Measurements from ENCODE around the gene BORCS8.
A peak's percentile ranks its signal among the peaks of the same experiment; 100 is the strongest.

Gene BORCS8

GRCh38 chr19:19169236-19170052 lies 22.5 kb downstream of the BORCS8 start:
- Mint-ChIP-seq H3K36me3 (ENCODE audit: insufficient read depth) (peaks cover 10% of the 10 kb centered on the region), H3K4me1 (ENCODE audit: low read depth in 2 of 2) (peaks cover 19 to 21% of the 10 kb centered on the region in 2 donors), H3K27ac (peak overlapping the region in 1 of 2 donors; percentile 11), H3K4me3 (peak overlapping the region; percentile 62), H3K9me3 (no peaks in the 10 kb centered on the region), H3K27me3 (peaks cover 0 to 19% of the 10 kb centered on the region in 2 donors)
- DNase-seq (no peak), ATAC-seq (replicated peaks) (no peak)

GRCh38 chr19:19167612-19168011 lies 24.3 kb downstream of the BORCS8 start:
- H3K27me3 Mint-ChIP-seq, result peaks cover 0 to 19% of the 10 kb centered on the region in 2 donors
- no peak for ATAC-seq (replicated peaks)
- H3K4me1 Mint-ChIP-seq (ENCODE audit: low read depth in 2 of 2), result peaks cover 19 to 21% of the 10 kb centered on the region in 2 donors
- no peak for DNase-seq
- H3K36me3 Mint-ChIP-seq (ENCODE audit: insufficient read depth), result peaks cover 7% of the 10 kb centered on the region
- H3K4me3 Mint-ChIP-seq, result no peak overlapping the region
- no peak overlapping the region for H3K27ac Mint-ChIP-seq
- no peaks in the 10 kb centered on the region for H3K9me3 Mint-ChIP-seq

- no peaks in the 10 kb centered on the region for H3K9me3 Mint-ChIP-seq
- H3K27me3 Mint-ChIP-seq, result peaks cover 0 to 10% of the 10 kb centered on the region in 2 donors
- no peak for ATAC-seq (replicated peaks)
- DNase-seq, result no peak
- H3K36me3 Mint-ChIP-seq (ENCODE audit: insufficient read depth), result peaks cover 7% of the 10 kb centered on the region
- no peak overlapping the region for H3K4me3 Mint-ChIP-seq
- peaks cover 9 to 13% of the 10 kb centered on the region in 2 donors for H3K4me1 Mint-ChIP-seq (ENCODE audit: low read depth in 2 of 2)
- no peak overlapping the region for H3K27ac Mint-ChIP-seq
Observed at GRCh38 chr19:19165396-19165795, 26.6 kb downstream of the BORCS8 start.

GRCh38 chr19:19162495-19162894 lies 29.5 kb downstream of the BORCS8 start:
- Mint-ChIP-seq H3K27ac (peak overlapping the region in 1 of 2 donors; percentile 77), H3K27me3 (no peaks in the 10 kb centered on the region), H3K4me1 (ENCODE audit: low read depth in 2 of 2) (peaks cover 0 to 3% of the 10 kb centered on the region in 2 donors), H3K9me3 (no peaks in the 10 kb centered on the region), H3K4me3 (no peak overlapping the region), H3K36me3 (ENCODE audit: insufficient read depth) (peaks cover 3% of the 10 kb centered on the region)
- DNase-seq (no peak), ATAC-seq (replicated peaks) (no peak)

GRCh38 chr19:19160461-19161035 lies 31.4 kb downstream of the BORCS8 start:
- Mint-ChIP-seq H3K27ac (no peak overlapping the region), H3K27me3 (no peaks in the 10 kb centered on the region), H3K4me3 (no peak overlapping the region), H3K9me3 (no peaks in the 10 kb centered on the region), H3K36me3 (ENCODE audit: insufficient read depth) (peaks cover 3% of the 10 kb centered on the region), H3K4me1 (ENCODE audit: low read depth in 2 of 2) (peaks cover 0 to 3% of the 10 kb centered on the region in 2 donors)
- ATAC-seq (replicated peaks), result no peak
- DNase-seq, result no peak

GRCh38 chr19:19159534-19159933 lies 32.4 kb downstream of the BORCS8 start:
- Mint-ChIP-seq H3K36me3 (ENCODE audit: insufficient read depth) (peaks cover 3% of the 10 kb centered on the region), H3K4me1 (ENCODE audit: low read depth in 2 of 2) (peaks cover 0 to 1% of the 10 kb centered on the region in 2 donors), H3K4me3 (no peak overlapping the region), H3K27ac (no peak overlapping the region), H3K27me3 (no peaks in the 10 kb centered on the region), H3K9me3 (no peaks in the 10 kb centered on the region)
- DNase-seq, result no peak
- ATAC-seq (replicated peaks), result no peak

GRCh38 chr19:19157808-19158207 lies 34.1 kb downstream of the BORCS8 start:
- H3K27ac Mint-ChIP-seq, result no peak overlapping the region
- no peak for ATAC-seq (replicated peaks)
- H3K27me3 Mint-ChIP-seq, result no peaks in the 10 kb centered on the region
- H3K9me3 Mint-ChIP-seq, result no peaks in the 10 kb centered on the region
- peaks cover 0 to 1% of the 10 kb centered on the region in 2 donors for H3K4me1 Mint-ChIP-seq (ENCODE audit: low read depth in 2 of 2)
- H3K36me3 Mint-ChIP-seq (ENCODE audit: insufficient read depth), result peaks cover 3% of the 10 kb centered on the region
- H3K4me3 Mint-ChIP-seq, result no peak overlapping the region
- DNase-seq, result no peak

GRCh38 chr19:19155495-19156219 lies 36.3 kb downstream of the BORCS8 start:
- H3K27ac Mint-ChIP-seq, result no peak overlapping the region
- no peaks in the 10 kb centered on the region for H3K9me3 Mint-ChIP-seq
- ATAC-seq (replicated peaks), result no peak
- no peak for DNase-seq
- H3K36me3 Mint-ChIP-seq (ENCODE audit: insufficient read depth), result peaks cover 6% of the 10 kb centered on the region
- H3K4me1 Mint-ChIP-seq (ENCODE audit: low read depth in 2 of 2), result peaks cover 0 to 1% of the 10 kb centered on the region in 2 donors
- no peaks in the 10 kb centered on the region for H3K27me3 Mint-ChIP-seq
- no peak overlapping the region for H3K4me3 Mint-ChIP-seq

GRCh38 chr19:19154768-19155494 lies 37.0 kb downstream of the BORCS8 start:
- peaks cover 6% of the 10 kb centered on the region for H3K36me3 Mint-ChIP-seq (ENCODE audit: insufficient read depth)
- no peaks in the 10 kb centered on the region for H3K27me3 Mint-ChIP-seq
- peaks cover 0 to 1% of the 10 kb centered on the region in 2 donors for H3K4me1 Mint-ChIP-seq (ENCODE audit: low read depth in 2 of 2)
- no peak overlapping the region for H3K27ac Mint-ChIP-seq
- H3K4me3 Mint-ChIP-seq, result no peak overlapping the region
- H3K9me3 Mint-ChIP-seq, result no peaks in the 10 kb centered on the region
- DNase-seq, result no peak
- ATAC-seq (replicated peaks), result no peak

- H3K9me3 Mint-ChIP-seq, result no peaks in the 10 kb centered on the region
- H3K27ac Mint-ChIP-seq, result no peak overlapping the region
- no peaks in the 10 kb centered on the region for H3K4me1 Mint-ChIP-seq (ENCODE audit: low read depth in 2 of 2)
Observed at GRCh38 chr19:19152668-19153384, 39.1 kb downstream of the BORCS8 start.

GRCh38 chr19:19151418-19151817 lies 40.5 kb downstream of the BORCS8 start:
- Mint-ChIP-seq H3K27ac (peak overlapping the region in 1 of 2 donors; percentile 55), H3K9me3 (no peaks in the 10 kb centered on the region), H3K4me3 (no peak overlapping the region), H3K27me3 (no peaks in the 10 kb centered on the region), H3K4me1 (ENCODE audit: low read depth in 2 of 2) (no peaks in the 10 kb centered on the region), H3K36me3 (ENCODE audit: insufficient read depth) (peaks cover 8% of the 10 kb centered on the region)
- ATAC-seq (replicated peaks) (no peak), DNase-seq (no peak)

More at GRCh38 chr19:19152668-19153384, 39.1 kb downstream of the BORCS8 start:
- Mint-ChIP-seq H3K36me3 (ENCODE audit: insufficient read depth) (peaks cover 3% of the 10 kb centered on the region), H3K4me3 (no peak overlapping the region), H3K27me3 (no peaks in the 10 kb centered on the region)
- ATAC-seq (replicated peaks) (no peak), DNase-seq (no peak)

- ATAC-seq (replicated peaks), result no peak
- H3K27me3 Mint-ChIP-seq, result no peaks in the 10 kb centered on the region
- peaks cover 13% of the 10 kb centered on the region for H3K36me3 Mint-ChIP-seq (ENCODE audit: insufficient read depth)
- H3K9me3 Mint-ChIP-seq, result no peaks in the 10 kb centered on the region
- no peak overlapping the region for H3K27ac Mint-ChIP-seq
- no peak for DNase-seq
- H3K4me3 Mint-ChIP-seq, result no peak overlapping the region
- H3K4me1 Mint-ChIP-seq (ENCODE audit: low read depth in 2 of 2), result peaks cover 0 to 1% of the 10 kb centered on the region in 2 donors
Observed at GRCh38 chr19:19149435-19149834, 42.5 kb downstream of the BORCS8 start.
